Measurements from ENCODE around the gene RNF144B. TPM values are rescaled to one million over a fixed set of nuclear protein-coding genes. Genes with fewer than 3 reads are reported as not detected.

Gene RNF144B
- total RNA-seq, 3 donors from 2014 or later = 24.3 to 37.0 (median 24.8) TPM

DNA sequence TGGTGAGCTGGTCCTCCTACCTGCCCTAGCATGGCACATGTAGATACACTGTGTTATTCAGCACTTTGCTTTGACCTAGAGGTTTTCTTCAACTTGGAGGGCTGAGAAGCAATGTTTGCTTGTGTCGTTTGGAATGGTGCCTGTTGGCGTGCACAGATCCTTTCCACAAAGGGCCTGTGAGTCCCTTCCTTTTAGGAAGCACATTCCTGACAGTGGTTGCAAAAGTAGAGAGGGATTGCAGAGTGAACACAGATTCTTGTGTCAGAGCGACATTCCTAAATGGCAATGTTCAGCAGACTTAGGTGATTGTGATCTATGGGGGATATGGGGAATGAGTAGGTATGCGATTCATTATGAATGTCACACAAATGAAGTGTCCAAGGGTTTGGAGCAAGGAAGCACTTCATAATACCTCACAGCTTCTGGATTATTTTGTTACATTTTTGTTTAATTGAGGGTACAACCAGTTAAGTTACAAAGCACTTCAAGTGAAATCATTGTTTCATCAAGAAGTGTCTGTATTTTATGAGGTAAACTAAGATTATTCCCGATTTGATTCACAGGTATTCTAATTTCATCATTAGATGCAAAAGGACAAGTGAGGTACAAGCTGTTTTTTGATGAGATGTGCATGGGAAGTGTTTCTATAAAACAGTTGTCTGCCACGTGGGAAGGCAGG is 713 bp upstream of the RNF144B start:
- intact Hi-C loops (cut with DNase I; ENCODE audit: low total_unique reads) = no loop called here

DNA sequence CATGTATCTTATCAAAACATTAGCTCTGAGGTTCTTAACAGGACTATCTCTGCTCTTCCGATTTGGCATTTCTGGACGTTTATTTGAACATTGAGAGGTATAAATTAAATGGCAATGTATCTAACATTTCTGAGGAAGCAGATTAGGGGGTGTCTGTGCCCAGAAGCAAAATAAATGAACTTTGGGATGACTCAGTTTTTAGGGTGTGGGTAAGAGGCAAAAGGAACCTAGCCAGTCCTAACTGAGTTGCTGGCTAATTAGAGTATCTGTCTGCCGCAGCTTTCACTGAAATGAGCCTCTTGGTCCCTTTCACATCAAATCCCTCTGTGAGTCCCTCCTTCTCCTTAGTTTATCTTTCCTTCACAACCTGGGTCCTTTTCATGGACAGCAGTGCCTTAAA is 1.1 kb downstream of the RNF144B start:
- no peak for DNase-seq (ENCODE audit: low spot score in 2 of 2)
- intact Hi-C loops (cut with DNase I; ENCODE audit: low total_unique reads) = no loop called here
- H3K4me1 ChIP-seq = peaks cover 0 to 9% of the 10 kb centered on the region in 2 donors
- TF ChIP-seq, protein P1, sequence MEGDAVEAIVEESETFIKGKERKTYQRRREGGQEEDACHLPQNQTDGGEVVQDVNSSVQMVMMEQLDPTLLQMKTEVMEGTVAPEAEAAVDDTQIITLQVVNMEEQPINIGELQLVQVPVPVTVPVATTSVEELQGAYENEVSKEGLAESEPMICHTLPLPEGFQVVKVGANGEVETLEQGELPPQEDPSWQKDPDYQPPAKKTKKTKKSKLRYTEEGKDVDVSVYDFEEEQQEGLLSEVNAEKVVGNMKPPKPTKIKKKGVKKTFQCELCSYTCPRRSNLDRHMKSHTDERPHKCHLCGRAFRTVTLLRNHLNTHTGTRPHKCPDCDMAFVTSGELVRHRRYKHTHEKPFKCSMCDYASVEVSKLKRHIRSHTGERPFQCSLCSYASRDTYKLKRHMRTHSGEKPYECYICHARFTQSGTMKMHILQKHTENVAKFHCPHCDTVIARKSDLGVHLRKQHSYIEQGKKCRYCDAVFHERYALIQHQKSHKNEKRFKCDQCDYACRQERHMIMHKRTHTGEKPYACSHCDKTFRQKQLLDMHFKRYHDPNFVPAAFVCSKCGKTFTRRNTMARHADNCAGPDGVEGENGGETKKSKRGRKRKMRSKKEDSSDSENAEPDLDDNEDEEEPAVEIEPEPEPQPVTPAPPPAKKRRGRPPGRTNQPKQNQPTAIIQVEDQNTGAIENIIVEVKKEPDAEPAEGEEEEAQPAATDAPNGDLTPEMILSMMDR (IDR thresholded peaks at IDR 0.05) = no peak
- no peak for TF ChIP-seq POLR2A (IDR thresholded peaks at IDR 0.05)
- TF ChIP-seq POLR2AphosphoS5 (IDR thresholded peaks at IDR 0.05) = no peak
- peak overlapping the region; percentile 65 to 79 for H3K27ac ChIP-seq
- peak overlapping the region; percentile 50 to 65 (median 63) for H3K4me3 ChIP-seq
- no peaks in the 10 kb centered on the region for H3K9me3 ChIP-seq
- no peaks in the 10 kb centered on the region for H3K36me3 ChIP-seq
- no peaks in the 10 kb centered on the region for H3K27me3 ChIP-seq

More for the DNA sequence above, 713 bp upstream of the RNF144B start:
- peak in 1 of 2 donors; percentile 70 for DNase-seq (ENCODE audit: low spot score in 2 of 2)
- Histone ChIP-seq H3K4me3 (peak overlapping the region; percentile 50 to 65 (median 63)), H3K27ac (peak overlapping the region; percentile 65 to 79), H3K9me3 (no peaks in the 10 kb centered on the region), H3K27me3 (no peaks in the 10 kb centered on the region), H3K36me3 (no peaks in the 10 kb centered on the region), H3K4me1 (peaks cover 0 to 9% of the 10 kb centered on the region in 2 donors)
- TF ChIP-seq POLR2AphosphoS5 (IDR thresholded peaks at IDR 0.05) (peak in 2 of 3 donors; percentile 16 to 46), POLR2A (IDR thresholded peaks at IDR 0.05) (no peak)
- TF ChIP-seq, protein P1 (IDR thresholded peaks at IDR 0.05) = no peak

DNA sequence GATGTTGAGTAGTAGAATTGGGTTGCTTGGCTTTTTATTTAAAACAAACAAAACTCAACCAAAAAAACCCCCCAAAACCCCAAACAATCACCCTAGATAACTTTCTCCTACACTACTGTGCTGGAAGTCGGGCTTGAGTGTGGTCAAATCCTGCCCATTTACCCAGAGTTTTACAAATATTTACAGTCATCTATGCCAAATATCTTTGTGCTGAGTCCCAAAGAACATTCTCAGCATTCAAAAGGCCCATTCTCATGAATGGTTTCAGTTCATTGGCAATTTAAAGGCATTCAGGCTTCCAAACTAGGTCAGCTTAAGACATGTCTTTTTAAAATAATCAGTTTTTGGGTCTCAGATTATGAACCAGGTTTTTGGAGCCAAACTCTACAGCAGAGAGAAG is 1.8 kb downstream of the RNF144B start:
- H3K4me1 ChIP-seq = peaks cover 0 to 10% of the 10 kb centered on the region in 2 donors

DNA sequence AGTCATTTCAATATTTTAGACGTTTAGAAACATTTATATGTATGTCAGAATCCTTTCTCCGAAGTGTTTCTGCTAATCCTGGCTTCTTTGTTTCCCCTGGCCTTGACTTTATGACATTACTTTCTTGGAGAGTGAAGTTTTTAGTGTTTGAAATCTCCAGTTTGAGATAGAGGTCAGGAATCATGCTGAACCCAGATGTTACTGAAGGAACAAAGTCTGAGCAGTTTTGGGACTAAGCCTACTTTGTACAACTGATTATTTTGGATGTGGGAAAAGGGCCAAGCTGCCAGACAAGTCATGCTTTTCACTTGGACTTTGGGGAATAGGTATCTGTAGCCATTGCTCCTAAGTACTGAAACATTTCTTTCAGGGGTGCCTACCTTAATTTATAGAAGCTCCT is 2.3 kb downstream of the RNF144B start:
- TF ChIP-seq POLR2A (IDR thresholded peaks at IDR 0.05) = no peak
- peak overlapping the region; percentile 50 to 65 (median 63) for H3K4me3 ChIP-seq
- H3K27ac ChIP-seq = peak overlapping the region; percentile 65 to 79
- no peak for DNase-seq (ENCODE audit: low spot score in 2 of 2)
- no peaks in the 10 kb centered on the region for H3K27me3 ChIP-seq
- peaks cover 0 to 13% of the 10 kb centered on the region in 2 donors for H3K4me1 ChIP-seq
- H3K36me3 ChIP-seq = no peaks in the 10 kb centered on the region
- intact Hi-C loops (cut with DNase I; ENCODE audit: low total_unique reads) = no loop called here
- H3K9me3 ChIP-seq = no peaks in the 10 kb centered on the region

More for the DNA sequence above, 1.8 kb downstream of the RNF144B start:
- DNase-seq (ENCODE audit: low spot score in 2 of 2) = no peak
- peak overlapping the region; percentile 65 to 79 for H3K27ac ChIP-seq
- TF ChIP-seq POLR2AphosphoS5 (IDR thresholded peaks at IDR 0.05) (no peak), POLR2A (IDR thresholded peaks at IDR 0.05) (no peak)
- TF ChIP-seq, protein P1 (IDR thresholded peaks at IDR 0.05) = no peak
- intact Hi-C loops (cut with DNase I; ENCODE audit: low total_unique reads) = no loop called here
- H3K27me3 ChIP-seq = no peaks in the 10 kb centered on the region
- no peaks in the 10 kb centered on the region for H3K36me3 ChIP-seq
- no peaks in the 10 kb centered on the region for H3K9me3 ChIP-seq
- peak overlapping the region; percentile 50 to 65 (median 63) for H3K4me3 ChIP-seq

DNA sequence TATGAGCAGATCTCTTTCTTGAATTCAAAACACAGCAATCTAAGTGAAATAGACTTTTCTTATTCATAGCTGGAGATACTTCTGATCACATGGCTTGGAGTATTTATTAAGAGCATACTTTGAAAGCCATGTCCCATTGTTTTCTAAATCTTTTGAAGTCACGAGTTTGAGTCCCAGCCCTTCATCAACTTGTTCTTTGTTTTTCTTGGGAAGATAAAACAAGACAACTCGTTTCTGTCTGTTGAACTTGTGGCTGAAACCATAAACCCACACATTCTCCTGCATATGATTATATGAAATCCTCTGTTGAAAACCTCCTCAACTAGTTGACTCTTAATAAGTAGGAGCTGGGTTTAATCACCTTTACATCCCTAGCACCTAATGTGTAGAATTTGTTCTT is 3.3 kb downstream of the RNF144B start:
- Histone ChIP-seq H3K4me3 (peak overlapping the region; percentile 50 to 65 (median 63)), H3K36me3 (no peaks in the 10 kb centered on the region), H3K9me3 (no peaks in the 10 kb centered on the region), H3K27ac (peak overlapping the region; percentile 65 to 79), H3K4me1 (peaks cover 0 to 13% of the 10 kb centered on the region in 2 donors), H3K27me3 (no peaks in the 10 kb centered on the region)
- no peak for DNase-seq (ENCODE audit: low spot score in 2 of 2)
- TF ChIP-seq POLR2AphosphoS5 (IDR thresholded peaks at IDR 0.05) (no peak), POLR2A (IDR thresholded peaks at IDR 0.05) (no peak)
- TF ChIP-seq, protein P1 (IDR thresholded peaks at IDR 0.05) = no peak
- intact Hi-C loops (cut with DNase I; ENCODE audit: low total_unique reads) = no loop called here
